Measurements from ENCODE around the gene SCAANT1.

The SCAANT1 gene

DNA sequence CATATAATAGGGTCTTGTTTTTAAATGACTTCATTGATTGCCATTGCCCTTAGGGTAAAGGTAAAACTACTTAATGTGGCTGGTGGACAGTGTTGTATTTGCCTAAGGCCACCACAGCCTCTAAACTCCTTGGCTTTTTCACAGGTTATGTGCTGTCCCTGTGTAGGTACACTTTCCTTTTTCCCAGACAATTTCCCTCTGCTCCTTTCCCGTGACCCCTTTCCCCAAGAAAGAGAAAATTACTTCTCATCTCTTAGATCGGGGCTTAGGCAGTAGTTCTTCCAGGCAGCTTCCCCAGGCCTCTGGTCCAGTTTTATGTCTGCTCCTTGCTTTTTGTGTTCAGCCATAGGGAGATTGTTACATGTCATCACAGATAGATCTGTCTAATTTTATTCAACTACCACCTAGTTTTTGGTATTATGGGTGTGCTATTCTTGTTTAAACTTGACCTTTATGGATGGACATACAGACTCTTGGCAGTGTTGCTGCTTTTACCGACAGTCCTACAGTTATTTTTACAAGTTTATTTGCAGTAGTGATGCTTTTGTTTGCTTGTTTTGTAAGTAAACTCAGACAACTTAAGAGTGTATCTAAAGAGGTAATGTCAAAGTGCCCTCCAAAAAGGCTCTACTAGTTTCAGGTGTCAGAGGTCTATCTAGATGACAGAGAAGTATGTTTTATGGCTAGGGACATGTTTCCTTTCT, 20.5 kb upstream of the SCAANT1 start:
- Histone ChIP-seq H3K79me2 (ENCODE audit: insufficient read depth, low read length) (peaks cover 96% of the 10 kb centered on the region), H3K27ac (ENCODE audit: low read depth, low read length) (peak overlapping the region; percentile 54), H4K20me1 (ENCODE audit: low read depth, low read length) (peaks cover 21% of the 10 kb centered on the region; the same call in 1 of the 2 replicates), H3K4me2 (ENCODE audit: low read depth, low read length, poor library complexity, severe bottlenecking) (peak overlapping the region; percentile 35), H3F3A (ENCODE audit: insufficient read depth) (peaks cover 5% of the 10 kb centered on the region), H3K9me3 (ENCODE audit: insufficient read depth, low read length) (no peaks in the 10 kb centered on the region), H3K9ac (ENCODE audit: low read length) (peak overlapping the region; percentile 6; the same call in 1 of the 2 replicates), H3K9me2 (replicated peaks; ENCODE audit: insufficient read depth, low read length) (no peaks in the 10 kb centered on the region), H3K36me3 (ENCODE audit: low read length) (no peaks in the 10 kb centered on the region), H3K4me3 (ENCODE audit: insufficient read depth, low read length, poor library complexity, severe bottlenecking) (no peak overlapping the region), H2AFZ (ENCODE audit: low read depth, low read length, severe bottlenecking) (no peak overlapping the region), H3K27me3 (ENCODE audit: low read length) (no peaks in the 10 kb centered on the region)
- TF ChIP-seq, protein P1, sequence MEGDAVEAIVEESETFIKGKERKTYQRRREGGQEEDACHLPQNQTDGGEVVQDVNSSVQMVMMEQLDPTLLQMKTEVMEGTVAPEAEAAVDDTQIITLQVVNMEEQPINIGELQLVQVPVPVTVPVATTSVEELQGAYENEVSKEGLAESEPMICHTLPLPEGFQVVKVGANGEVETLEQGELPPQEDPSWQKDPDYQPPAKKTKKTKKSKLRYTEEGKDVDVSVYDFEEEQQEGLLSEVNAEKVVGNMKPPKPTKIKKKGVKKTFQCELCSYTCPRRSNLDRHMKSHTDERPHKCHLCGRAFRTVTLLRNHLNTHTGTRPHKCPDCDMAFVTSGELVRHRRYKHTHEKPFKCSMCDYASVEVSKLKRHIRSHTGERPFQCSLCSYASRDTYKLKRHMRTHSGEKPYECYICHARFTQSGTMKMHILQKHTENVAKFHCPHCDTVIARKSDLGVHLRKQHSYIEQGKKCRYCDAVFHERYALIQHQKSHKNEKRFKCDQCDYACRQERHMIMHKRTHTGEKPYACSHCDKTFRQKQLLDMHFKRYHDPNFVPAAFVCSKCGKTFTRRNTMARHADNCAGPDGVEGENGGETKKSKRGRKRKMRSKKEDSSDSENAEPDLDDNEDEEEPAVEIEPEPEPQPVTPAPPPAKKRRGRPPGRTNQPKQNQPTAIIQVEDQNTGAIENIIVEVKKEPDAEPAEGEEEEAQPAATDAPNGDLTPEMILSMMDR (IDR thresholded peaks at IDR 0.05; ENCODE audit: insufficient read depth, low read length, poor library complexity, severe bottlenecking) = no peak
- no peak for TF ChIP-seq EZH2phosphoT487 (conservative IDR thresholded peaks at IDR 0.05; ENCODE audit: low read length)

DNA sequence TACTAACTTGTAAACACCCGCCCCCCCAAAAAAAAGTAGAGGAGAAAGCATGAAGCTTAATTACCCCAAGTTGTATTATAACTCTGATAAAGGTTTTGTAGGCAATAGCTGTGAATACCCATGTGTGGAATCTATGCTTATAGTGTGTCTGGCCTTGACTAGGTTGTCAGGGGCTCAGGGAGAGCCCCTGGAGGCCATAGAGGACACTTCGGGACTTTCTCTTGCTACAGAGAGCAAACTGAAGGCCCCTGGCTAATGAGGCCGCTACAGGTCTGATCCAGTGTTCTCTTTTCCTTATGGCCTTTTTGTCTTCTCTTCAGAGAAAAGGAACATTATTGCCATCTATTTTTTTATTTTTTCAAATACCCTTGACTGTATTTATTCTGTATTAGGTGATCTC, 19.1 kb upstream of the SCAANT1 start:
- H3K4me3 ChIP-seq (ENCODE audit: insufficient read depth, low read length, poor library complexity, severe bottlenecking) = no peak overlapping the region
- no peak overlapping the region for H3K27ac ChIP-seq (ENCODE audit: low read depth, low read length)
- peaks cover 13% of the 10 kb centered on the region for H3F3A ChIP-seq (ENCODE audit: insufficient read depth)
- H2AFZ ChIP-seq (ENCODE audit: low read depth, low read length, severe bottlenecking) = no peak overlapping the region
- H3K4me2 ChIP-seq (ENCODE audit: low read depth, low read length, poor library complexity, severe bottlenecking) = no peak overlapping the region
- H3K9ac ChIP-seq (ENCODE audit: low read length) = no peak overlapping the region
- TF ChIP-seq, protein P1 (IDR thresholded peaks at IDR 0.05; ENCODE audit: insufficient read depth, low read length, poor library complexity, severe bottlenecking) = no peak
- TF ChIP-seq EZH2phosphoT487 (conservative IDR thresholded peaks at IDR 0.05; ENCODE audit: low read length) = no peak
- no peaks in the 10 kb centered on the region for H3K9me2 ChIP-seq (replicated peaks; ENCODE audit: insufficient read depth, low read length)
- peaks cover 82% of the 10 kb centered on the region for H3K79me2 ChIP-seq (ENCODE audit: insufficient read depth, low read length)
- H3K36me3 ChIP-seq (ENCODE audit: low read length) = no peaks in the 10 kb centered on the region
- peaks cover 19% of the 10 kb centered on the region; the same call in 1 of the 2 replicates for H4K20me1 ChIP-seq (ENCODE audit: low read depth, low read length)
- no peaks in the 10 kb centered on the region for H3K9me3 ChIP-seq (ENCODE audit: insufficient read depth, low read length)
- H3K27me3 ChIP-seq (ENCODE audit: low read length) = no peaks in the 10 kb centered on the region

DNA sequence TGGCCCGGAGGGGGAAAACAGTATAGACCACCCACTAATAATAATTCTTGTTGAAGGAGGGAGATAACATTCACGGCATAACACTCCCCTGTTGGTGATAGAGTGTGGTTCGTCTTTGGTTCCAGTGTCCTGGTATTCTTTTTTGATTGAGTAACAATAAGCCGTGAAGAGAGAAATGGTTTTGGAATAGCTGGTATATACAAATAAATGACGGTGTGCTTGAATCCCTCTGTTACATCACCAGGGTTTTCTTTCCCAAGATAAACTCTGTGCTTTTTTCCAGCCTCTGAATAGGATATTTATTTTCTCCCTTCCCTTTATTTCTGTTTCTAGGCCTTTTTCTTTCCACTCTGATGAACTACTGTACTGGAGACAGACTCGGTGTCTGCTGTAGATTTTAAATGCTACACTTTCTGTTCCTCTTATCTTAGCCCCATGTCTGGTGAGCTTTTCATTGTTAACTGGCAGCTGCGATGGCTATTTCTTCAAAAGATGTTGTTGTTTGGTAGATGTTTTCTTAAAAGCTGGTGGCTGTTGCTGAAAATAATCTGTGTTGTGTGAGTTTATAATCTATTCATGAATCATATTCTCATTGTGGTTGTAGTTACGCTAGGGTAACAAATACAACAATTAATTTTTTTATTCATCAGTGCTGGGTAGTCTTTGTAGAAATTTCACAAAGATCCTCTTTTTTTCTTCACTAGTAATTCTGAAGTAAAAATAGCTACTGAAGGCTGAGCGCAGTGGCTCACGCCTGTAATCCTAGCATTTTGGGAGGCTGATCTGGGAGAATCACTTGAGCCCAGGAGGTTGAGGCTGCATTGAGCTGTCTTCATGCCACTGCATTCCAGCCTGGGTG, 15.5 kb upstream of the SCAANT1 start:
- H3K36me3 ChIP-seq (ENCODE audit: low read length) = peaks cover 5% of the 10 kb centered on the region; the same call in 1 of the 2 replicates
- no peak overlapping the region for H3K9ac ChIP-seq (ENCODE audit: low read length)
- H3K79me2 ChIP-seq (ENCODE audit: insufficient read depth, low read length) = peaks cover 59% of the 10 kb centered on the region
- H4K20me1 ChIP-seq (ENCODE audit: low read depth, low read length) = peaks cover 12% of the 10 kb centered on the region; the same call in 1 of the 2 replicates
- no peak for TF ChIP-seq EZH2phosphoT487 (conservative IDR thresholded peaks at IDR 0.05; ENCODE audit: low read length)
- TF ChIP-seq, protein P1 (IDR thresholded peaks at IDR 0.05; ENCODE audit: insufficient read depth, low read length, poor library complexity, severe bottlenecking) = no peak
- peaks cover 13% of the 10 kb centered on the region for H3F3A ChIP-seq (ENCODE audit: insufficient read depth)
- H3K27me3 ChIP-seq (ENCODE audit: low read length) = no peaks in the 10 kb centered on the region
- H3K4me2 ChIP-seq (ENCODE audit: low read depth, low read length, poor library complexity, severe bottlenecking) = peak overlapping the region; percentile 26
- no peak overlapping the region for H2AFZ ChIP-seq (ENCODE audit: low read depth, low read length, severe bottlenecking)
- H3K9me3 ChIP-seq (ENCODE audit: insufficient read depth, low read length) = no peaks in the 10 kb centered on the region
- no peak overlapping the region for H3K4me3 ChIP-seq (ENCODE audit: insufficient read depth, low read length, poor library complexity, severe bottlenecking)
- peak overlapping the region; percentile 60 for H3K27ac ChIP-seq (ENCODE audit: low read depth, low read length)
- H3K9me2 ChIP-seq (replicated peaks; ENCODE audit: insufficient read depth, low read length) = no peaks in the 10 kb centered on the region
